ENCODE data around the gene MRPL21. TPM values are rescaled to one million over a fixed set of nuclear protein-coding genes. Genes with fewer than 3 reads are reported as not detected.

MRPL21 gene
- 10 to 100 TPM; 40.4 to 70.0 (median 52.8) TPM for total RNA-seq

- TF ChIP-seq POLR2AphosphoS5 (IDR thresholded peaks at IDR 0.05), result peak; percentile 87
- peak; percentile 50 to 73 for TF ChIP-seq POLR2A (IDR thresholded peaks at IDR 0.05)
- no peak for TF ChIP-seq EP300 (IDR thresholded peaks at IDR 0.05)
- TF ChIP-seq, protein P1, sequence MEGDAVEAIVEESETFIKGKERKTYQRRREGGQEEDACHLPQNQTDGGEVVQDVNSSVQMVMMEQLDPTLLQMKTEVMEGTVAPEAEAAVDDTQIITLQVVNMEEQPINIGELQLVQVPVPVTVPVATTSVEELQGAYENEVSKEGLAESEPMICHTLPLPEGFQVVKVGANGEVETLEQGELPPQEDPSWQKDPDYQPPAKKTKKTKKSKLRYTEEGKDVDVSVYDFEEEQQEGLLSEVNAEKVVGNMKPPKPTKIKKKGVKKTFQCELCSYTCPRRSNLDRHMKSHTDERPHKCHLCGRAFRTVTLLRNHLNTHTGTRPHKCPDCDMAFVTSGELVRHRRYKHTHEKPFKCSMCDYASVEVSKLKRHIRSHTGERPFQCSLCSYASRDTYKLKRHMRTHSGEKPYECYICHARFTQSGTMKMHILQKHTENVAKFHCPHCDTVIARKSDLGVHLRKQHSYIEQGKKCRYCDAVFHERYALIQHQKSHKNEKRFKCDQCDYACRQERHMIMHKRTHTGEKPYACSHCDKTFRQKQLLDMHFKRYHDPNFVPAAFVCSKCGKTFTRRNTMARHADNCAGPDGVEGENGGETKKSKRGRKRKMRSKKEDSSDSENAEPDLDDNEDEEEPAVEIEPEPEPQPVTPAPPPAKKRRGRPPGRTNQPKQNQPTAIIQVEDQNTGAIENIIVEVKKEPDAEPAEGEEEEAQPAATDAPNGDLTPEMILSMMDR (IDR thresholded peaks at IDR 0.05), result peak in 1 of 4 experiments; percentile 19
- WGBS, 2 donors (ENCODE audit: low coverage in 1 of 2), result 0% methylated on average over 2 to 29 of the region's 78 CpGs
- Histone ChIP-seq H3K36me3 (peaks cover 0 to 49% of the 10 kb centered on the region in 2 donors), H3K4me1 (peaks cover 0 to 45% (median 21%) of the 10 kb centered on the region in 3 donors), H3K27ac (peak within 1 kb of the TSS; percentile 80 to 92 (median 91)), H3K27me3 (no peaks in the 10 kb centered on the region), H3K4me3 (peak within 1 kb of the TSS; percentile 82 to 86), H3K9me3 (no peaks in the 10 kb centered on the region)
- ATAC-seq, result peak; percentile 92
Observed at GRCh38 chr11:68903288-68904247, at the start of gene MRPL21, which contains the start of gene IGHMBP2. MRPL21 (minus strand) TSS chr11:68903832; CDS start chr11:68903810, 22 bp downstream. IGHMBP2 (plus strand) TSS chr11:68903891; CDS start chr11:68903953, 62 bp downstream.

- Histone ChIP-seq H3K9me3 (no peaks in the 10 kb centered on the region), H3K4me3 (no peak overlapping the region), H3K27ac (peak overlapping the region in 2 of 4 donors; percentile 65 to 91), H3K36me3 (no peaks in the 10 kb centered on the region), H3K27me3 (no peaks in the 10 kb centered on the region), H3K4me1 (peaks cover 0 to 50% (median 11%) of the 10 kb centered on the region in 3 donors)
- ATAC-seq, result no peak
- WGBS, 2 donors (ENCODE audit: low coverage in 1 of 2), result 84 to 100% methylated on average over 1 to 3 of the region's 9 CpGs
- TF ChIP-seq, protein P1 (IDR thresholded peaks at IDR 0.05), result no peak
- TF ChIP-seq POLR2AphosphoS5 (IDR thresholded peaks at IDR 0.05) (no peak), EP300 (IDR thresholded peaks at IDR 0.05) (no peak), POLR2A (IDR thresholded peaks at IDR 0.05) (no peak)
Observed at GRCh38 chr11:68950762-68951161, 47.1 kb upstream of the MRPL21 start.

GRCh38 chr11:68950270-68950669 lies 46.6 kb upstream of the MRPL21 start:
- H3K27me3 ChIP-seq, result no peaks in the 10 kb centered on the region
- peak overlapping the region in 3 of 4 donors; percentile 38 to 91 (median 65) for H3K27ac ChIP-seq
- H3K4me3 ChIP-seq, result no peak overlapping the region
- no peaks in the 10 kb centered on the region for H3K9me3 ChIP-seq
- WGBS, 2 donors (ENCODE audit: low coverage in 1 of 2), result 36 to 88% methylated on average over 1 to 2 of the region's 5 CpGs
- H3K36me3 ChIP-seq, result no peaks in the 10 kb centered on the region
- H3K4me1 ChIP-seq, result peaks cover 0 to 48% (median 8%) of the 10 kb centered on the region in 3 donors
- TF ChIP-seq, protein P1 (IDR thresholded peaks at IDR 0.05), result peak in 3 of 4 experiments; percentile 51 to 60 (median 53)
- TF ChIP-seq POLR2AphosphoS5 (IDR thresholded peaks at IDR 0.05), result no peak
- ATAC-seq, result no peak

GRCh38 chr11:68948935-68949334 lies 45.3 kb upstream of the MRPL21 start:
- no peaks in the 10 kb centered on the region for H3K9me3 ChIP-seq
- 94 to 100% methylated on average over 1 to 16 of the region's 17 CpGs for WGBS, 2 donors (ENCODE audit: low coverage in 1 of 2)
- H3K36me3 ChIP-seq, result no peaks in the 10 kb centered on the region
- no peak for ATAC-seq
- peak overlapping the region in 1 of 4 donors; percentile 91 for H3K27ac ChIP-seq
- TF ChIP-seq EP300 (IDR thresholded peaks at IDR 0.05) (no peak), POLR2AphosphoS5 (IDR thresholded peaks at IDR 0.05) (no peak), POLR2A (IDR thresholded peaks at IDR 0.05) (no peak)
- TF ChIP-seq, protein P1 (IDR thresholded peaks at IDR 0.05), result no peak
- H3K27me3 ChIP-seq, result no peaks in the 10 kb centered on the region
- H3K4me1 ChIP-seq, result peaks cover 0 to 54% (median 4%) of the 10 kb centered on the region in 3 donors
- no peak overlapping the region for H3K4me3 ChIP-seq

Measured in gastroesophageal sphincter (tissue), 4 donors.